RWPE2 (cell line): ENCODE measurements around the gene KRTAP19-6.

Source experiments
- ATAC-seq: fragments of 200-7000 bp; cut with Tn5 transposase; 3 replicates; pipeline ENCODE4 v1.9.1; 2021; ENCODE audit warnings: low read depth
- DNase-seq: peaks from one replicate; pipeline ENCODE4 v3.0.0-alpha.2; 2020; ENCODE audit warnings: low spot score
- H3K27ac ChIP-seq: fragments of 450-650 bp; 2 replicates; pipeline ENCODE4 v1.5.1; 2017; ENCODE audit warnings: mild to moderate bottlenecking; ENCODE audit not compliant: poor library complexity, severe bottlenecking
- H3K27me3 ChIP-seq: fragments of 250-450 bp; sonication (Bioruptor Pico); 2 replicates; pipeline ENCODE4 v1.5.1; 2021; ENCODE audit warnings: mild to moderate bottlenecking, moderate library complexity; ENCODE audit not compliant: insufficient read depth, poor library complexity, severe bottlenecking
- H3K36me3 ChIP-seq: fragments of 250-450 bp; sonication (Bioruptor Pico); 2 replicates; pipeline ENCODE4 v1.5.1; 2020; ENCODE audit warnings: low read depth, mild to moderate bottlenecking, moderate library complexity
- H3K4me1 ChIP-seq: fragments of 250-450 bp; sonication (Bioruptor Pico); 2 replicates; pipeline ENCODE4 v1.5.1; 2021; ENCODE audit warnings: mild to moderate bottlenecking, moderate library complexity; ENCODE audit not compliant: insufficient read depth, poor library complexity, severe bottlenecking
- H3K4me3 ChIP-seq: fragments of 250-450 bp; sonication (Bioruptor Pico); 2 replicates; pipeline ENCODE4 v1.5.1; 2021; ENCODE audit warnings: mild to moderate bottlenecking, moderate library complexity; ENCODE audit not compliant: severe bottlenecking
- H3K9me3 ChIP-seq: fragments of 250-450 bp; sonication (Bioruptor Pico); 2 replicates; pipeline ENCODE4 v1.5.1; 2021; ENCODE audit warnings: mild to moderate bottlenecking, moderate library complexity; ENCODE audit not compliant: severe bottlenecking
- TF ChIP-seq, protein P1 (sequence below): fragments of 450-650 bp; IDR thresholded peaks from one replicate; pipeline ENCODE4 v1.5.1; 2017; ENCODE audit warnings: mild to moderate bottlenecking, moderate library complexity; ENCODE audit not compliant: poor library complexity, severe bottlenecking

KRTAP19-6 gene

DNA sequence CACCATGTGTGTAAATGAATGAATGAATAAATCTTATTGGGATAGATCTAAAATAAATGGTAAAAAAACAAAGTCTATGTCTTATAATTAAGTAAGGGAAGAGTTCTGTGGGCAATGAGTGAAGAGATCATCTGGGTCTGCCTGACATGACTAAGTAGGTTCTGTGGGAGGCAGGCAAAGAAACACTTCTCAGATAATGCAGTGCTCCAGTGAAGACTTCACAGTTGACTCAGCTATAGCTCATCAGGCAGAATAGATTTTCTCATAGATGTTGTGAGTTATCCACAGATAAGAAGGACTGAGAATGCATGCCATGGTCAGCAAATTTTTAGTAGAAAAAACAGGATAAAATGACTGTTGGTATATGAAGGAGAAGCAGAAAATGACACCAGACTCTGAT, 36.1 kb upstream of the KRTAP19-6 start:
- Histone ChIP-seq H3K27me3 (peaks cover 14% of the 10 kb centered on the region), H3K27ac (no peak overlapping the region), H3K4me1 (no peaks in the 10 kb centered on the region), H3K9me3 (no peaks in the 10 kb centered on the region), H3K36me3 (no peaks in the 10 kb centered on the region), H3K4me3 (no peak overlapping the region)
- no peak for DNase-seq
- TF ChIP-seq, protein P1, sequence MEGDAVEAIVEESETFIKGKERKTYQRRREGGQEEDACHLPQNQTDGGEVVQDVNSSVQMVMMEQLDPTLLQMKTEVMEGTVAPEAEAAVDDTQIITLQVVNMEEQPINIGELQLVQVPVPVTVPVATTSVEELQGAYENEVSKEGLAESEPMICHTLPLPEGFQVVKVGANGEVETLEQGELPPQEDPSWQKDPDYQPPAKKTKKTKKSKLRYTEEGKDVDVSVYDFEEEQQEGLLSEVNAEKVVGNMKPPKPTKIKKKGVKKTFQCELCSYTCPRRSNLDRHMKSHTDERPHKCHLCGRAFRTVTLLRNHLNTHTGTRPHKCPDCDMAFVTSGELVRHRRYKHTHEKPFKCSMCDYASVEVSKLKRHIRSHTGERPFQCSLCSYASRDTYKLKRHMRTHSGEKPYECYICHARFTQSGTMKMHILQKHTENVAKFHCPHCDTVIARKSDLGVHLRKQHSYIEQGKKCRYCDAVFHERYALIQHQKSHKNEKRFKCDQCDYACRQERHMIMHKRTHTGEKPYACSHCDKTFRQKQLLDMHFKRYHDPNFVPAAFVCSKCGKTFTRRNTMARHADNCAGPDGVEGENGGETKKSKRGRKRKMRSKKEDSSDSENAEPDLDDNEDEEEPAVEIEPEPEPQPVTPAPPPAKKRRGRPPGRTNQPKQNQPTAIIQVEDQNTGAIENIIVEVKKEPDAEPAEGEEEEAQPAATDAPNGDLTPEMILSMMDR, result no peak
- ATAC-seq, result no peak

DNA sequence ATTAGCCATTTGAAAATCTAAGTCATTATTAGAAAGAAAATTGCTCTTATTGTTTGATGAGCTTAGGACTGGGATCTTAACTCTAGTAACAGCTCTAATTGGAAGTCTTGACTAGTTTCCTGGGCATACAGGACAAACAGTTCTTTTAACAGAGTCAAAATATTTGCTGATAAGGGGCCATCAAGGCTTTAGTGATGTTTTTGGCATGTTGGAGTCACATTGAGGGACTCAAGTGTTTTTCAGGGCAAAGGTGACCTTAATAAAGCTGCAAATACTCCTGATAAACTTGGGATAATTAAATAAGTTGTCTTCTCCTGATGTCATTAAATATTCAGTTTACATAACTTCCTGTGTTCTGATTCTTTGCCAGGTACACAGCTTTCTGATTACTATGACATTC, 26.0 kb upstream of the KRTAP19-6 start:
- no peak for ATAC-seq
- DNase-seq, result no peak
- no peaks in the 10 kb centered on the region for H3K36me3 ChIP-seq
- H3K9me3 ChIP-seq, result no peaks in the 10 kb centered on the region
- H3K27ac ChIP-seq, result no peak overlapping the region
- no peaks in the 10 kb centered on the region for H3K4me1 ChIP-seq
- no peaks in the 10 kb centered on the region for H3K27me3 ChIP-seq
- H3K4me3 ChIP-seq, result no peak overlapping the region
- TF ChIP-seq, protein P1, result no peak

DNA sequence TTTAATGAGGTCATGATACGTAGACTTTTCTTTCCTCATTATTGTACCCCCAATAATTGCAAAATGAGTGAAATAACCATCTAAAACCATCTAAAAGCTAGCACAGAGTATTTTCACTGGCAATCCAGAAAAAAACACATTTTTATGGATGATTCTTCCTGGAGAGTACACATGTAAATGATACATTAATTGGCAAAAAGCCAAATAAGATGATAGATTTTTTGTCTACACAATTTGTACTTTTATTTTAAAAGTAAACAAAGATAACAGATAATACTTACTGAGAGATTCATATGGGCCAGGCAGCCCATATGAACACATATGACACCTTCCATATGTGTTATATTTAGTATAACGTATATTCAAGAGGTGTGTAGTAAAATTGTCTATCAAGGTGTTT, 22.0 kb upstream of the KRTAP19-6 start:
- DNase-seq (no peak), ATAC-seq (no peak)
- H3K27ac ChIP-seq, result no peak overlapping the region

DNA sequence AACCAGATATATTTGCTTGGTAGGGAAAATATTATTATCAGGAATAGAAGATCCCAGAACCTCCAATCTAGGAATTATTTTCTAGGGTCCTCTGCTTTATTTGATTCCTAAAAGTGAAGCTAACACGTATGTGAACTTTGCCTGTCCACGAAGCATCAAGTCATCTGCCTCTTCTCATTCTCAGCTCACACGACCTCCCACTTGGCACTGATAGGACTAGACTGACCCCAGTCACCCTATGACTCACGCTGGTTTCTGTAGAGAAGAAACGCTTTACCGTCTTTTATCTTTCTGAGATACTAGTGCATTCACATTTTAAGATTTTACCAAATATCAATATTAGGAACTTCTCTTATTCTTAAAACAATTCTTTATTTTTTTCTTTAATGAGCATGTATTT, 21.4 kb upstream of the KRTAP19-6 start:
- H3K4me3 ChIP-seq, result no peak overlapping the region
- H3K27ac ChIP-seq, result no peak overlapping the region
- DNase-seq, result no peak
- no peaks in the 10 kb centered on the region for H3K36me3 ChIP-seq
- no peaks in the 10 kb centered on the region for H3K9me3 ChIP-seq
- no peaks in the 10 kb centered on the region for H3K4me1 ChIP-seq
- TF ChIP-seq, protein P1, result no peak
- ATAC-seq, result no peak
- no peaks in the 10 kb centered on the region for H3K27me3 ChIP-seq

More for the DNA sequence above, 22.0 kb upstream of the KRTAP19-6 start:
- H3K27me3 ChIP-seq, result no peaks in the 10 kb centered on the region
- no peaks in the 10 kb centered on the region for H3K9me3 ChIP-seq
- no peak overlapping the region for H3K4me3 ChIP-seq
- H3K4me1 ChIP-seq, result no peaks in the 10 kb centered on the region
- TF ChIP-seq, protein P1, result no peak
- H3K36me3 ChIP-seq, result no peaks in the 10 kb centered on the region

DNA sequence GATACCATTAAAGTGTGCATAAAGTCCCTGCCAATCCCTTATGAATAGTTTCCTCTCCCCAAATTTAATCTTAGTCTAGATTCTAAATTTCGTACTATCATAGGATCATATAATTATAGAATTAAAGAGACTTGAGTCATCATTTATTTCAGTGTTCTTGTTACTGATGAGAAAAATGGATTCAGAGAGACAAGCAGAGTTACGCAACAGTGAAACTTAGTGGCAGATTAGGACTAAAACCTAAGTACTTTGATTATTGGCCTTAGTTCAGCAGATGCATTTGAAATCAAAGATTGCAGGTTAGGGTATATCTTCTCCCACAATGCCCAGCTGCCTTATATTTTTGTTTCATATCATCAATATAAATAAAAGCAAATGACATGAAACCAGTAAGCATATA, 20.3 kb upstream of the KRTAP19-6 start:
- H3K4me1 ChIP-seq, result no peaks in the 10 kb centered on the region
- no peaks in the 10 kb centered on the region for H3K27me3 ChIP-seq
- no peak overlapping the region for H3K27ac ChIP-seq
- TF ChIP-seq, protein P1, result no peak
- no peaks in the 10 kb centered on the region for H3K9me3 ChIP-seq
- ATAC-seq (no peak), DNase-seq (no peak)
- H3K36me3 ChIP-seq, result no peaks in the 10 kb centered on the region
- no peak overlapping the region for H3K4me3 ChIP-seq
